Activated B cell treated with CpG ODN at 0.5 μM for 24 hours (primary cell): ENCODE measurements around the gene NDN. TPM values are rescaled to one million over a fixed set of nuclear protein-coding genes. Genes with fewer than 3 reads are reported as not detected.

Experiments used
- ATAC-seq: fragments of 200-7000 bp; cut with Tn5 transposase; one replicate; pipeline ENCODE4 v1.10.0; 2021; ENCODE audit warnings: low read depth, mild to moderate bottlenecking, moderate library complexity
- CTCF ChIA-PET: fragments of 350-600 bp; sonication (Branson Sonifier 250); formaldehyde crosslinking; loops from one replicate; lab custom pipeline; 2021; ENCODE audit warnings: antibody characterized with exemption; lab: Charles Lee
- POLR2A ChIA-PET: fragments of 350-600 bp; sonication (Branson Sonifier 250); formaldehyde crosslinking; loops from one replicate; lab custom pipeline; 2021; ENCODE audit warnings: antibody characterized with exemption; lab: Charles Lee
- DNase-seq: peaks from one replicate; pipeline ENCODE4 v3.0.0; 2022
- H3K27ac Mint-ChIP-seq: one replicate; pipeline ENCODE4 v1.8.0; 2020; ENCODE audit warnings: mixed read lengths
- H3K27me3 Mint-ChIP-seq: one replicate; pipeline ENCODE4 v1.8.0; 2021; ENCODE audit warnings: mixed read lengths
- H3K36me3 Mint-ChIP-seq: one replicate; pipeline ENCODE4 v1.8.0; 2021; ENCODE audit warnings: low read depth, mixed read lengths
- H3K4me1 Mint-ChIP-seq: one replicate; pipeline ENCODE4 v1.8.0; 2021; ENCODE audit warnings: mixed read lengths
- H3K4me3 Mint-ChIP-seq: one replicate; pipeline ENCODE4 v1.8.0; 2020; ENCODE audit warnings: mild to moderate bottlenecking, mixed read lengths
- H3K9me3 Mint-ChIP-seq: one replicate; pipeline ENCODE4 v1.8.0; 2020; ENCODE audit warnings: mixed read lengths
- intact Hi-C: fragments of 100-400 bp; cut with micrococcal nuclease; formaldehyde crosslinking; loops from one replicate; pipeline ENCODE4 v1.15.1; 2024
- total RNA-seq: library from RNA; stranded (reverse); gene quantifications from 2 replicates; pipeline ENCODE4 v1.2.3, GENCODE V29; 2022
- TF ChIP-seq, protein P1 (sequence below): fragments of 200-600 bp; IDR thresholded peaks from one replicate; pipeline ENCODE4 v1.8.0; 2022; ENCODE audit warnings: antibody characterized with exemption, mild to moderate bottlenecking

Gene NDN
- total RNA-seq, 1 donor from 2014 or later: not detected

DNA sequence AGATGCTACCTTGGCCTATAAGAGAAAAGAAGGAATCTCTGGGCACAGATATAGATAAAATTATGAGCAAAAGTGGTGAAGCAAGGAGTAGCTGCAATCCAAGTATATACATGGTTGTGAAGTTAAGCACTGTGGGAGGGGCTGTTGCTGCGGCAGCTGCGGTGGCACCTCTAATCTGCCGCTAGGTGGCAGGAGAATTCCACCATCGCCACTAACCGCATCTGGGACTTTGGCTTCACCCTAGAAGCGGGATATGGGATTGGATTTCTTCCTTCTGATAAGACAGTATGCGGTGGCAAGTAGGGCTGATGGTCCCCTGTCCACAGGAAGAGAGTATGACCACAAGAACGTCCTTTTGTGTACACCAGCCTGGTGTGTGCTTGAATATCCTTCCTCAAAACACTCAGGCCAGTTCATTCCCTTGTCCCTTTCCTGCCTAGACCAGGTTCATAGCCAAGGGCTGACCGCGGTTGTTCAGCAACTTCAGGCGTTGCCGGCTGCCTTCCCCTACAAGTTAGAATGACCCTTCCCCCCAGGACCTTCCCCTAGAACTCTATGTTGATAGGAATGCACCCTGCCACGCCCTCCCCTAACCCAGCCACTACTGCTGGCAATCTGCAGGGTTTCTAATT, 44.6 kb downstream of the NDN start:
- ATAC-seq: no peak

More for the DNA sequence above, 44.6 kb downstream of the NDN start:
- Mint-ChIP-seq H3K36me3 (no peaks in the 10 kb centered on the region), H3K9me3 (no peaks in the 10 kb centered on the region), H3K4me3 (no peak overlapping the region), H3K27ac (no peak overlapping the region), H3K27me3 (no peaks in the 10 kb centered on the region), H3K4me1 (no peaks in the 10 kb centered on the region)
- POLR2A ChIA-PET: no interaction called here
- TF ChIP-seq, protein P1, sequence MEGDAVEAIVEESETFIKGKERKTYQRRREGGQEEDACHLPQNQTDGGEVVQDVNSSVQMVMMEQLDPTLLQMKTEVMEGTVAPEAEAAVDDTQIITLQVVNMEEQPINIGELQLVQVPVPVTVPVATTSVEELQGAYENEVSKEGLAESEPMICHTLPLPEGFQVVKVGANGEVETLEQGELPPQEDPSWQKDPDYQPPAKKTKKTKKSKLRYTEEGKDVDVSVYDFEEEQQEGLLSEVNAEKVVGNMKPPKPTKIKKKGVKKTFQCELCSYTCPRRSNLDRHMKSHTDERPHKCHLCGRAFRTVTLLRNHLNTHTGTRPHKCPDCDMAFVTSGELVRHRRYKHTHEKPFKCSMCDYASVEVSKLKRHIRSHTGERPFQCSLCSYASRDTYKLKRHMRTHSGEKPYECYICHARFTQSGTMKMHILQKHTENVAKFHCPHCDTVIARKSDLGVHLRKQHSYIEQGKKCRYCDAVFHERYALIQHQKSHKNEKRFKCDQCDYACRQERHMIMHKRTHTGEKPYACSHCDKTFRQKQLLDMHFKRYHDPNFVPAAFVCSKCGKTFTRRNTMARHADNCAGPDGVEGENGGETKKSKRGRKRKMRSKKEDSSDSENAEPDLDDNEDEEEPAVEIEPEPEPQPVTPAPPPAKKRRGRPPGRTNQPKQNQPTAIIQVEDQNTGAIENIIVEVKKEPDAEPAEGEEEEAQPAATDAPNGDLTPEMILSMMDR: peak; percentile 23
- CTCF ChIA-PET: interaction anchor here (1.0 to 2.2 kb wide), 2 partner anchors 1859 to 1867 kb away, joined by 3 to 21 read pairs; no protein-coding TSS in a partner anchor
- no peak for DNase-seq
- intact Hi-C loops: loop anchor here (1.0 kb wide), 1 partner anchor 1859 kb away; no protein-coding TSS in a partner anchor

Other genes starting within 250 kb of the NDN start
- not detected in 2 replicates for gene GOLGA6L2, start 240.1 kb downstream of the NDN start, total RNA-seq
- gene MKRN3, start 121.6 kb downstream of the NDN start, total RNA-seq: 0.55 and 0.98 TPM in 2 replicates
- gene MAGEL2, start 39.4 kb downstream of the NDN start, total RNA-seq: not detected in 2 replicates